Bone marrow (tissue), 2 donors: ENCODE measurements around the gene PNPLA3.

ENCODE experiments used
- DNase-seq, 2 donors: peaks; one replicate each; lab custom pipeline; 2025; lab: John Stamatoyannopoulos, UW

PNPLA3 gene

GRCh38 chr22:43923631-43924464 is at the start of gene PNPLA3:
PNPLA3 (plus strand) TSS chr22:43923805; CDS start chr22:43923912, 107 bp downstream.
- peak in 1 of 2 donors; percentile 31 for DNase-seq

DNA sequence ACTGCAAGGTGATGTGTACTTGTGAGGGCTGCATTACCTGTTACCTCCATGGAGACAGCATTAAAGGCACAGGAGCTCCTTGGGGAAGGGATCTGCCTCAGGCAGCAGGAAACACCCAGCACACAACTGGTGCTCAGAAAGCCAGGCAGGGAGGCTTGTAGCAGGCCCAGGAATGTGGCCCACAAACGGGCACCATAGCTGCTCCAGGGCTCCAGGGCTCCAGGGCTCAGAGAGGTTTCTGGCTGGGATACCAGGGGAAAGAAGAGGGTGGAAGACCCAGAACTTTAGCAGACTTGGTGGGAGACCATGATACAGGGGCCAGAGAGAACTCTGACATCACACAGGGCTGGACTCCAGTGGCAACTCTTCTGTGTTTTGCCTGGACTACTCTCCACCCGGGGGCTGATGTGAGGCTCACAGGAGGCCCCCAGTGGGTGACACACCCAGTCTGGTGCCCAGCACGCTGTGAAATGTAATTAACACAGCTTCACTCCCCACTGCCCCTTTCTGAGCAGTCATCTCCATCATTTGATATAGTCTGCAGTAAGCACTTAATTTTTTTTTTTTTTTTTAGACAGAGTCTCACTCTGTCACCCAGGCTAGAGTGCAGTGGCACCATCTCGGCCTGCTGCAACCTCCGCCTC is 46.6 kb upstream of the PNPLA3 start:
- DNase-seq = no peak

GRCh38 chr22:43878079-43878795 is 45.4 kb upstream of the PNPLA3 start:
- DNase-seq = no peak

- no peak for DNase-seq
These were observed 44.6 kb upstream of the PNPLA3 start for GRCh38 chr22:43878831-43879550.

- DNase-seq = no peak
These were observed 43.6 kb upstream of the PNPLA3 start for GRCh38 chr22:43879901-43880540.

- DNase-seq = no peak
These were observed 43.0 kb upstream of the PNPLA3 start for GRCh38 chr22:43880541-43880991.

- DNase-seq = no peak
These were observed 42.2 kb upstream of the PNPLA3 start for GRCh38 chr22:43881091-43882061.

DNA sequence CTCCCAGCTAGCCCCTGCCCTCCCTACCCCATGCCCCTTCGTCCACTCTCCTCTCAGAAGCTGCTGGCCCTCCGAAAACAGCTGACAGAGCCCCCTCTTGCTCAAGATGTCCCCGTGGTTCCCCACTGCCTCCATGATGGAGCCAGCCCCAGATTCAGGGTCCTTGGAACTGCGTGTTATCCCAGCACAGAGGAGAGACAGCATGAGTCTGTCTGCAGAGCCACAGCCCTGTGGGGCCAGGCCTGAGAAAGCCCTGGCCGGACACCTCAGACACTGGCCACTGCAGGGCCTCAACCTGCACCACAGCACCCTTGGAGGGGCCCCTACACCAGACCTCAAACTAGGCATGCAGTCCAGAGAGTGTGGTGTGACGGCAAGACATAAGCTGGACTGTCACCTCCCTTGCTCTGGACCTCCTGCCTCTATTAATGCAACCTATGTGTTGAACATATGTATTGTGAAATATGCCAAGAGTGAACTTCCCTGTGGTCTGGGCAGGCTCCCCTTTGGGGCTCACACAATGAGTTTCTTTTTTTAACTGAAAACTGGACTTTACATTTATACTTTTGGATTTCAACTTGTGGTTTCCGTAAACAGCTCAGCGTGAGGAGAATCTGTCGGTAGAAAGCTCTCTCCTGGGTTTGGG is 41.4 kb upstream of the PNPLA3 start:
- DNase-seq = no peak

DNA sequence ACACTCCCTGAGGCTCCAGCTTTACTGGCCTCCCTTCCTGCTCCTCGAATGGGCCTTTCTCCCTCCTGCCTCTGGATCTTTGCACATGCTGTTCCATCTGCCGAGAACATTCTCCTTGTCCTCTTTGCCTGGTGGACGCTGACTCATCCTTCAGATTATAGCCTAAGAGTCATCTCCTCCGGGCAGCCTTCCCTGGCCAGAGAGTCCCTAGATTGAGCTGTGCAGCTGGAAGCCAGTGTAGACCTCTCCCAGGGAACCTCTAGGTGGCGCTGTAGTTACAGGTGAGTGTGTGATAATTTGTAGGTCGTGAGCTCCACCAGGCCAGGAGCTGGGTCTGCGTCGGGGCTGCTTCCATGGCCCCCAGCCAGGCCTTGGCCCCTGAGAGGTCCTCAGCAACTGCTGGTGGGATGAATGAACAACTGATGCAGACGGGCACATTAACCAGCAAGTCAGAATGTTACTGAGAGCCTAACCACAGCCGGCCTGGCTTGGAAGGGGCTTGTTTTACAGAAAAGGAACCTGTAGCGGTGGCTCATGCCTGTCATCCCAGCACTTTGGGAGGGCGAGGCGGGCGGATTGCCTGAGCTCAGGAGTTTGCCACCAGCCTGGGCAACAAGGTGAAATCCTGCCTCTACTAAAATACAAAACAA is 40.5 kb upstream of the PNPLA3 start:
- peak in 1 of 2 donors; percentile 10 for DNase-seq

- no peak for DNase-seq
These were observed 39.7 kb upstream of the PNPLA3 start for GRCh38 chr22:43883719-43884415.

DNA sequence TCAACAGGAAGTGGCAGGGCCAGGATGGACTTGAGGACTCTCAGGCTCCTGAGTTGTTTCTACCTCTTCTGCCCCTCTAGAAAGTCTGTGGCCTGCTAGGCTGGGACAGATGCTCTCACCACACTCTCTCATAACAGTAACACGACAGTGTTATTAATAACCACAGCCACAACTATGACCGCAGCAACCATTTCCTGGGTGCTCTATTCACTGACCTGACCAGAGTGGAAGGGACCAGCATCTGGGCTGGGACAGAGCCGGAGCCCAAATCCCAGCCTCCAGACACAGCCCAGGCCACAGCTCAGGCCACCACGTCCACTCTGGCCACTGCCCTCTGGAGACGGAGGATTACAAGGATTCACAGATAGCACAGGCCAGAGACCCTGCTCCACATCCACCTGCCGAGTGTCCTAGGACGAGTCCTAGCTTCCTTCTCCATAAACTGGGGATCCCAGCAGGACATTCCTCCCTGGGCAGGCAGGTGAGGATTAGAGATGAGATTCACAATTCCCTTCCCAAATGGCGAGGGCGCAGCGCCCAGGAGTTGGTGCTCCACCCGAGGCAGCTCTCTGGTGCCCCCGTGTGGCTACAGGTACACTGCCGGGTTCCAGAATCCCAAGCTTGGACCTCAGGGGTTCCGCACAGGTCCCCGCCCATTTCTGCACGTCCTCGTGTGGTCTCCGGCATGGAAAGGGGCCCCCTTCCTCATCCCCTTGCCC is 38.8 kb upstream of the PNPLA3 start:
- no peak for DNase-seq

DNA sequence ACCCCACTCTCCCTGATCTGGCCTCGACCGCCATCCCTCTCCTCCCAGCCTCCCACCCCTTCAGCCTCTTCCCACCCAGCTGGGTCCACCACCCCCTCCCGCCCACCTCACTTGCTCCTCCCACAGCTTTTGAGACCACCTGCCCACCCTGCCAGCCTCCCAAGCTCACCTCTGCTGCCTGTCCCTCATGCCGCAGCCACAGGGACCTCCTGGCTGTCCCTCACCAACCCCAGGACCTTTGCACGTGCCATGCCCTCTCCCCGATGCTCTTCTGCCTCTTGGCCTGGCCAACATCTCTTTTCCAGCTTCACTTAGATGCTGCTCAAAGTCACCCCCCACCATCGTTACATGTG is 38.3 kb upstream of the PNPLA3 start:
- no peak for DNase-seq

GRCh38 chr22:43885786-43886185 is 37.8 kb upstream of the PNPLA3 start:
- DNase-seq = no peak

GRCh38 chr22:43886231-43886630 is 37.4 kb upstream of the PNPLA3 start:
- no peak for DNase-seq

DNA sequence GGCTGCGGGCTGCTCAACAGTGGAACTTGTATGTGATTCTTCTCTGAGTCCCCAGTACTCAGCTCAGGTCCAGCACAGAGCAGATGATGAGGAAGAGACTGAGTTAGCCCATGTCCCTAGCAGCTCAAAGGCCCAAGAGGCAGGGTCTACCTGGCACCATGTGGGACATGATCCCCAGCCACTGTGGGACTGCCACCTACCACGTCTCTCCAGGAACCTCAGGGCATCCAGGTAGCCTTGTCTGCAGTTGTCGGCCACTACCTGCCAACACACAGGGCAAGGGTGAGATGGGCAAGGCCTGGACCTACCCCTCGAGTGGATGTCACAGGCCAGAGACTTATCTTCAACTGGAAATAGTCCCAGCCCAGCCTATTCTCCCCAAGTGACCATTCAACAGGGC is 36.2 kb upstream of the PNPLA3 start:
- DNase-seq = no peak

GRCh38 chr22:43888740-43889139 is 34.9 kb upstream of the PNPLA3 start:
- no peak for DNase-seq

DNA sequence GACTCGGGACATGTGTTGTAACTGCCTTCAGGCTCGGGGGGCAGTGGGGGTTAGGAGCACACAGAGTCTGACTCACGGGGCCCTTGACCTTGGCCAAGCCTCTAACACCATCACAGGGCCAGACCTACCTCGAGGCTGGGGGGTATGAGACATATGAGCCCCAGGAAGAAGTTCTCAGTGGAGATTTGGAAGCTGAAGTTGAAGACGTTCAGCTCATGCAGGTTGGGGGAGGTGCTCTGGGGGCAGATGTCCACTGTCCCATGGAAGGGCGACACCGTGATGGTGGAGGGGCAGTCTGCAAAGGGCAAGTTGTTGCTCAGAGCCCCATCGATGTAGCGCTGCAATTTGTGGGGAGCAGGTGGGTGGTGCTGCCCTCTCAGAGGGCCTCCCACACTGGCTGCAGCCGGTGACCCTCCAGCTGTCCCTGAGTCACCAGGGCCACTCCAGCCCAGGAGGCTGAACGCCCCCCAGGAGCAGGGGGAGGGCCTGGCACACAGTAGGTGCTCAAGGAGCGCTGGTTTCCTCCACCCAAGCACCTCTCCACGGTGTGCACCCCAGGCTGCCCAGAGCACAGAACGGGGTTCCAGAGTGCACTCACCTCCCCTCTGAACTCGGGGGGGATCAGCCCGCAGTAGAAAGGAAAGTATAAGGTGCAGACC is 34.3 kb upstream of the PNPLA3 start:
- no peak for DNase-seq

GRCh38 chr22:43889860-43890253 is 33.7 kb upstream of the PNPLA3 start:
- DNase-seq = no peak
